ENCODE data around the gene DIPK1B. TPM values are rescaled to one million over a fixed set of nuclear protein-coding genes. Genes with fewer than 3 reads are reported as not detected.

Gene DIPK1B
- total RNA-seq, 1 donor from 2014 or later: 22.4 TPM

- H3K4me1 ChIP-seq (ENCODE audit: insufficient read depth, low read length): no peaks in the 10 kb centered on the region
These were observed 23.6 kb downstream of the DIPK1B start for GRCh38 chr9:136735812-136736480.

DNA sequence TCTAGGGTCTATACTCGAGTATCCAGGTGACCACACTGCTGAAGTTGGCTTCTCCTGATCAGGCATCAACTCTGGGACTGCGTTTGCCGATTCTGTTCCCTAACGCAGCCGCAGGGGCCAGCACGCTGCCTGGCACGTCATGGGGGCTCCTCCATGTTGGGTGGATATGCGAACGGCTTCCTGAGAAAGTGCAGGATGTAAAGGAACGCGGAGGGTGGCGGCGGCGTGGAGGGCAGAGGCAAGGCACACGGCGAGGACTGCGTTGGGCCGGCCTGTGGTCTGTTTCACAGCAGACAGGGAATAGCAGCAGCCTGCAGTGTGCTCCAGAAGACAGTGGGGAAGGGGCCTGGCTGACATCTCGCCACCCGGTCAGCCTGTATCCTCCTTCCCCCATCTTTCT, 26.6 kb downstream of the DIPK1B start:
- no peaks in the 10 kb centered on the region for H3K4me1 Mint-ChIP-seq (ENCODE audit: low read depth, unreplicated experiment)
- peaks cover 16% of the 10 kb centered on the region for H3K27me3 Mint-ChIP-seq (ENCODE audit: low read depth, unreplicated experiment)
- Histone ChIP-seq H3K27me3 (ENCODE audit: insufficient read depth, low read length) (peaks cover 19% of the 10 kb centered on the region), H3K9me3 (ENCODE audit: insufficient read depth, low read depth, low read length) (no peaks in the 10 kb centered on the region), H3K4me1 (ENCODE audit: insufficient read depth, low read length) (no peaks in the 10 kb centered on the region), H3K9ac (ENCODE audit: low read length) (no peak overlapping the region), H3K4me3 (ENCODE audit: insufficient read depth, low read depth, low read length) (no peak overlapping the region), H3K27ac (ENCODE audit: low read depth, low read length) (no peak overlapping the region), H2AFZ (ENCODE audit: low read depth, low read length) (no peak overlapping the region), H3K79me2 (ENCODE audit: insufficient read depth, low read length) (no peaks in the 10 kb centered on the region), H3K36me3 (ENCODE audit: insufficient read depth, low read length) (no peaks in the 10 kb centered on the region), H3K4me2 (ENCODE audit: low read length) (no peak overlapping the region), H4K20me1 (ENCODE audit: insufficient read depth, low read length) (no peaks in the 10 kb centered on the region)
- FAIRE-seq: no peak
- H3K36me3 Mint-ChIP-seq (ENCODE audit: low read depth, unreplicated experiment): no peaks in the 10 kb centered on the region
- no peak overlapping the region for H3K4me3 Mint-ChIP-seq (ENCODE audit: unreplicated experiment)
- peaks cover 3% of the 10 kb centered on the region for H3K9me3 Mint-ChIP-seq (ENCODE audit: unreplicated experiment)
- TF ChIP-seq, protein P1, sequence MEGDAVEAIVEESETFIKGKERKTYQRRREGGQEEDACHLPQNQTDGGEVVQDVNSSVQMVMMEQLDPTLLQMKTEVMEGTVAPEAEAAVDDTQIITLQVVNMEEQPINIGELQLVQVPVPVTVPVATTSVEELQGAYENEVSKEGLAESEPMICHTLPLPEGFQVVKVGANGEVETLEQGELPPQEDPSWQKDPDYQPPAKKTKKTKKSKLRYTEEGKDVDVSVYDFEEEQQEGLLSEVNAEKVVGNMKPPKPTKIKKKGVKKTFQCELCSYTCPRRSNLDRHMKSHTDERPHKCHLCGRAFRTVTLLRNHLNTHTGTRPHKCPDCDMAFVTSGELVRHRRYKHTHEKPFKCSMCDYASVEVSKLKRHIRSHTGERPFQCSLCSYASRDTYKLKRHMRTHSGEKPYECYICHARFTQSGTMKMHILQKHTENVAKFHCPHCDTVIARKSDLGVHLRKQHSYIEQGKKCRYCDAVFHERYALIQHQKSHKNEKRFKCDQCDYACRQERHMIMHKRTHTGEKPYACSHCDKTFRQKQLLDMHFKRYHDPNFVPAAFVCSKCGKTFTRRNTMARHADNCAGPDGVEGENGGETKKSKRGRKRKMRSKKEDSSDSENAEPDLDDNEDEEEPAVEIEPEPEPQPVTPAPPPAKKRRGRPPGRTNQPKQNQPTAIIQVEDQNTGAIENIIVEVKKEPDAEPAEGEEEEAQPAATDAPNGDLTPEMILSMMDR (IDR thresholded peaks at IDR 0.05; ENCODE audit: insufficient read depth, low read depth, low read length): no peak
- TF ChIP-seq EZH2 (IDR thresholded peaks at IDR 0.05; ENCODE audit: insufficient read depth, low read length): no peak
- H3K27ac Mint-ChIP-seq (ENCODE audit: unreplicated experiment): no peak overlapping the region
- no peak for DNase-seq (ENCODE audit: low read depth)

More at GRCh38 chr9:136735812-136736480, 23.6 kb downstream of the DIPK1B start:
- Mint-ChIP-seq H3K36me3 (ENCODE audit: low read depth, unreplicated experiment) (peaks cover 2% of the 10 kb centered on the region), H3K27me3 (ENCODE audit: low read depth, unreplicated experiment) (peaks cover 16% of the 10 kb centered on the region), H3K9me3 (ENCODE audit: unreplicated experiment) (peaks cover 3% of the 10 kb centered on the region), H3K27ac (ENCODE audit: unreplicated experiment) (no peak overlapping the region), H3K4me3 (ENCODE audit: unreplicated experiment) (no peak overlapping the region), H3K4me1 (ENCODE audit: low read depth, unreplicated experiment) (no peaks in the 10 kb centered on the region)
- H3K4me3 ChIP-seq (ENCODE audit: insufficient read depth, low read depth, low read length): no peak overlapping the region
- H3K36me3 ChIP-seq (ENCODE audit: insufficient read depth, low read length): no peaks in the 10 kb centered on the region
- peaks cover 3% of the 10 kb centered on the region for H3K27me3 ChIP-seq (ENCODE audit: insufficient read depth, low read length)
- no peak overlapping the region for H2AFZ ChIP-seq (ENCODE audit: low read depth, low read length)
- peaks cover 6% of the 10 kb centered on the region for H3K79me2 ChIP-seq (ENCODE audit: insufficient read depth, low read length)
- no peak overlapping the region for H3K4me2 ChIP-seq (ENCODE audit: low read length)
- H4K20me1 ChIP-seq (ENCODE audit: insufficient read depth, low read length): peaks cover 4% of the 10 kb centered on the region
- no peaks in the 10 kb centered on the region for H3K9me3 ChIP-seq (ENCODE audit: insufficient read depth, low read depth, low read length)
- no peak for DNase-seq (ENCODE audit: low read depth)
- TF ChIP-seq, protein P1 (IDR thresholded peaks at IDR 0.05; ENCODE audit: insufficient read depth, low read depth, low read length): no peak
- TF ChIP-seq EZH2 (IDR thresholded peaks at IDR 0.05; ENCODE audit: insufficient read depth, low read length): no peak
- no peak for FAIRE-seq
- H3K27ac ChIP-seq (ENCODE audit: low read depth, low read length): no peak overlapping the region
- H3K9ac ChIP-seq (ENCODE audit: low read length): no peak overlapping the region

- Histone ChIP-seq H3K9ac (ENCODE audit: low read length) (no peak overlapping the region), H3K27me3 (ENCODE audit: insufficient read depth, low read length) (peaks cover 19% of the 10 kb centered on the region), H3K4me1 (ENCODE audit: insufficient read depth, low read length) (no peaks in the 10 kb centered on the region), H3K27ac (ENCODE audit: low read depth, low read length) (no peak overlapping the region), H2AFZ (ENCODE audit: low read depth, low read length) (no peak overlapping the region), H3K36me3 (ENCODE audit: insufficient read depth, low read length) (no peaks in the 10 kb centered on the region), H4K20me1 (ENCODE audit: insufficient read depth, low read length) (no peaks in the 10 kb centered on the region), H3K9me3 (ENCODE audit: insufficient read depth, low read depth, low read length) (no peaks in the 10 kb centered on the region), H3K4me2 (ENCODE audit: low read length) (no peak overlapping the region), H3K79me2 (ENCODE audit: insufficient read depth, low read length) (no peaks in the 10 kb centered on the region), H3K4me3 (ENCODE audit: insufficient read depth, low read depth, low read length) (no peak overlapping the region)
- H3K9me3 Mint-ChIP-seq (ENCODE audit: unreplicated experiment): peaks cover 3% of the 10 kb centered on the region
- no peak overlapping the region for H3K27ac Mint-ChIP-seq (ENCODE audit: unreplicated experiment)
- FAIRE-seq: no peak
- no peak overlapping the region for H3K4me3 Mint-ChIP-seq (ENCODE audit: unreplicated experiment)
- no peaks in the 10 kb centered on the region for H3K36me3 Mint-ChIP-seq (ENCODE audit: low read depth, unreplicated experiment)
- H3K27me3 Mint-ChIP-seq (ENCODE audit: low read depth, unreplicated experiment): peaks cover 16% of the 10 kb centered on the region
- H3K4me1 Mint-ChIP-seq (ENCODE audit: low read depth, unreplicated experiment): no peaks in the 10 kb centered on the region
- no peak for DNase-seq (ENCODE audit: low read depth)
- TF ChIP-seq, protein P1 (IDR thresholded peaks at IDR 0.05; ENCODE audit: insufficient read depth, low read depth, low read length): no peak
- TF ChIP-seq EZH2 (IDR thresholded peaks at IDR 0.05; ENCODE audit: insufficient read depth, low read length): no peak
These were observed 27.1 kb downstream of the DIPK1B start for GRCh38 chr9:136739509-136739908.

Measured in astrocyte (in vitro differentiated cells and primary cell).